Activated CD8-positive, alpha-beta T cell treated with anti-CD3 and anti-CD28 coated beads, Interleukin-2, amount 10 ng/mL, durations not matched to agents 7 days and 5 days (primary cell): Measurements from ENCODE around the gene GP5. TPM values are rescaled to one million over a fixed set of nuclear protein-coding genes. Genes with fewer than 3 reads are reported as not detected.

ENCODE experiments used
- ATAC-seq: fragments of 150-1000 bp; cut with Tn5 transposase; one replicate; pipeline ENCODE4 v1.10.0; 2021; ENCODE audit warnings: moderate library complexity
- CTCF ChIA-PET: fragments of 350-600 bp; sonication (Branson Sonifier 250); formaldehyde crosslinking; loops from one replicate; lab custom pipeline; 2021; ENCODE audit warnings: antibody characterized with exemption; lab: Charles Lee
- POLR2A ChIA-PET: fragments of 350-600 bp; sonication (Branson Sonifier 250); formaldehyde crosslinking; loops from one replicate; lab custom pipeline; 2021; ENCODE audit warnings: antibody characterized with exemption; lab: Charles Lee
- DNase-seq: peaks from one replicate; pipeline ENCODE4 v3.0.0-alpha.2; 2020
- H3K27ac Mint-ChIP-seq: one replicate; pipeline ENCODE4 v1.8.0; 2021; ENCODE audit warnings: mild to moderate bottlenecking, mixed read lengths
- H3K27me3 Mint-ChIP-seq: one replicate; pipeline ENCODE4 v1.8.0; 2021; ENCODE audit warnings: low read depth, mixed read lengths
- H3K36me3 Mint-ChIP-seq: one replicate; pipeline ENCODE4 v1.8.0; 2021; ENCODE audit warnings: low read depth, mixed read lengths
- H3K4me1 Mint-ChIP-seq: one replicate; pipeline ENCODE4 v1.8.0; 2021; ENCODE audit warnings: low read depth, mixed read lengths
- H3K4me3 Mint-ChIP-seq: one replicate; pipeline ENCODE4 v1.8.0; 2021; ENCODE audit warnings: mild to moderate bottlenecking, mixed read lengths
- H3K9me3 Mint-ChIP-seq: one replicate; pipeline ENCODE4 v1.8.0; 2022; ENCODE audit warnings: mixed read lengths; ENCODE audit not compliant: insufficient read depth
- total RNA-seq, 2 experiments: library from RNA; stranded (reverse); gene quantifications; one replicate each; pipeline ENCODE4 v1.2.3, GENCODE V29; 2021

Gene GP5
- total RNA-seq, 2 experiments from 2014 or later, result 1.3 to 1.4 TPM

- POLR2A ChIA-PET, result no interaction called here
- H3K4me1 Mint-ChIP-seq, result no peaks in the 10 kb centered on the region
- no peaks in the 10 kb centered on the region for H3K36me3 Mint-ChIP-seq
- ATAC-seq, result no peak
- CTCF ChIA-PET, result interaction anchor here (0.5 kb wide), 1 partner anchor 536 kb away, joined by 3 read pairs; no protein-coding TSS in a partner anchor
- no peaks in the 10 kb centered on the region for H3K9me3 Mint-ChIP-seq
- H3K4me3 Mint-ChIP-seq, result no peak overlapping the region
- H3K27ac Mint-ChIP-seq, result no peak overlapping the region
- DNase-seq, result no peak
- H3K27me3 Mint-ChIP-seq, result no peaks in the 10 kb centered on the region
Measured at GRCh38 chr3:194384569-194385001, 14.5 kb downstream of the GP5 start.

- Mint-ChIP-seq H3K9me3 (no peaks in the 10 kb centered on the region), H3K4me3 (no peak overlapping the region), H3K27me3 (no peaks in the 10 kb centered on the region), H3K27ac (no peak overlapping the region), H3K4me1 (no peaks in the 10 kb centered on the region), H3K36me3 (no peaks in the 10 kb centered on the region)
- CTCF ChIA-PET, result interaction anchor here (0.5 kb wide), 1 partner anchor 535 kb away, joined by 3 read pairs; no protein-coding TSS in a partner anchor
- POLR2A ChIA-PET, result no interaction called here
- no peak for DNase-seq
- ATAC-seq, result no peak
Measured at GRCh38 chr3:194384156-194384555, 14.9 kb downstream of the GP5 start.

- H3K4me3 Mint-ChIP-seq, result no peak overlapping the region
- ChIA-PET POLR2A (interaction anchor here (0.5 kb wide), 1 partner anchor 211 kb away, joined by 3 read pairs; no protein-coding TSS in a partner anchor), CTCF (interaction anchor here (1.2 kb wide), 1 partner anchor 40 kb away, joined by 3 read pairs; no protein-coding TSS in a partner anchor)
- no peaks in the 10 kb centered on the region for H3K4me1 Mint-ChIP-seq
- H3K36me3 Mint-ChIP-seq, result no peaks in the 10 kb centered on the region
- peaks cover 2% of the 10 kb centered on the region for H3K27me3 Mint-ChIP-seq
- H3K27ac Mint-ChIP-seq, result no peak overlapping the region
- ATAC-seq (no peak), DNase-seq (no peak)
- no peaks in the 10 kb centered on the region for H3K9me3 Mint-ChIP-seq
Measured at GRCh38 chr3:194383276-194383940, 15.7 kb downstream of the GP5 start.

- no peak overlapping the region for H3K4me3 Mint-ChIP-seq
- no peak for ATAC-seq
- DNase-seq, result no peak
- peaks cover 2% of the 10 kb centered on the region for H3K27me3 Mint-ChIP-seq
- H3K4me1 Mint-ChIP-seq, result no peaks in the 10 kb centered on the region
- H3K9me3 Mint-ChIP-seq, result no peaks in the 10 kb centered on the region
- H3K36me3 Mint-ChIP-seq, result no peaks in the 10 kb centered on the region
- CTCF ChIA-PET, result interaction anchor here (1.2 kb wide), 1 partner anchor 39 kb away, joined by 3 read pairs; no protein-coding TSS in a partner anchor
- POLR2A ChIA-PET, result interaction anchor here (0.5 kb wide), 1 partner anchor 212 kb away, joined by 3 read pairs; no protein-coding TSS in a partner anchor
- no peak overlapping the region for H3K27ac Mint-ChIP-seq
Measured at GRCh38 chr3:194382892-194383223, 16.2 kb downstream of the GP5 start.

GRCh38 chr3:194382196-194382891, 16.7 kb downstream of the GP5 start:
- peaks cover 2% of the 10 kb centered on the region for H3K27me3 Mint-ChIP-seq
- DNase-seq, result no peak
- H3K4me1 Mint-ChIP-seq, result no peaks in the 10 kb centered on the region
- ChIA-PET CTCF (interaction anchor here (1.2 kb wide), 1 partner anchor 39 kb away, joined by 3 read pairs; no protein-coding TSS in a partner anchor), POLR2A (interaction anchor here (0.5 kb wide), 1 partner anchor 212 kb away, joined by 3 read pairs; no protein-coding TSS in a partner anchor)
- H3K27ac Mint-ChIP-seq, result no peak overlapping the region
- ATAC-seq, result no peak
- no peaks in the 10 kb centered on the region for H3K36me3 Mint-ChIP-seq
- no peaks in the 10 kb centered on the region for H3K9me3 Mint-ChIP-seq
- H3K4me3 Mint-ChIP-seq, result no peak overlapping the region

GRCh38 chr3:194381460-194381875, 17.6 kb downstream of the GP5 start:
- Mint-ChIP-seq H3K27me3 (peaks cover 4% of the 10 kb centered on the region), H3K4me1 (no peaks in the 10 kb centered on the region), H3K27ac (no peak overlapping the region), H3K9me3 (no peaks in the 10 kb centered on the region), H3K36me3 (no peaks in the 10 kb centered on the region), H3K4me3 (no peak overlapping the region)
- no peak for ATAC-seq
- ChIA-PET CTCF (no interaction called here), POLR2A (no interaction called here)
- no peak for DNase-seq

GRCh38 chr3:194380326-194380725, 18.7 kb downstream of the GP5 start:
- DNase-seq, result no peak
- ChIA-PET POLR2A (no interaction called here), CTCF (interaction anchor here (1.2 kb wide), 1 partner anchor 36 kb away, joined by 3 read pairs; no protein-coding TSS in a partner anchor)
- no peaks in the 10 kb centered on the region for H3K4me1 Mint-ChIP-seq
- H3K27me3 Mint-ChIP-seq, result peaks cover 4% of the 10 kb centered on the region
- H3K4me3 Mint-ChIP-seq, result no peak overlapping the region
- ATAC-seq, result no peak
- H3K9me3 Mint-ChIP-seq, result no peaks in the 10 kb centered on the region
- no peaks in the 10 kb centered on the region for H3K36me3 Mint-ChIP-seq
- no peak overlapping the region for H3K27ac Mint-ChIP-seq

- ChIA-PET POLR2A (no interaction called here), CTCF (interaction anchor here (1.4 kb wide), 1 partner anchor 36 kb away, joined by 6 read pairs; no protein-coding TSS in a partner anchor)
- ATAC-seq, result no peak
- no peaks in the 10 kb centered on the region for H3K36me3 Mint-ChIP-seq
- no peak for DNase-seq
- H3K27ac Mint-ChIP-seq, result no peak overlapping the region
- H3K4me3 Mint-ChIP-seq, result no peak overlapping the region
- peaks cover 7% of the 10 kb centered on the region for H3K27me3 Mint-ChIP-seq
- no peaks in the 10 kb centered on the region for H3K4me1 Mint-ChIP-seq
- H3K9me3 Mint-ChIP-seq, result no peaks in the 10 kb centered on the region
Measured at GRCh38 chr3:194379651-194380050, 19.4 kb downstream of the GP5 start.

- ChIA-PET CTCF (interaction anchor here (1.4 kb wide), 1 partner anchor 35 kb away, joined by 6 read pairs; no protein-coding TSS in a partner anchor), POLR2A (no interaction called here)
- no peaks in the 10 kb centered on the region for H3K36me3 Mint-ChIP-seq
- DNase-seq (no peak), ATAC-seq (no peak)
- H3K27me3 Mint-ChIP-seq, result peaks cover 7% of the 10 kb centered on the region
- H3K9me3 Mint-ChIP-seq, result no peaks in the 10 kb centered on the region
- H3K4me1 Mint-ChIP-seq, result no peaks in the 10 kb centered on the region
- no peak overlapping the region for H3K27ac Mint-ChIP-seq
- H3K4me3 Mint-ChIP-seq, result no peak overlapping the region
Measured at GRCh38 chr3:194379231-194379630, 19.8 kb downstream of the GP5 start.

GRCh38 chr3:194377708-194378107, 21.4 kb downstream of the GP5 start:
- Mint-ChIP-seq H3K4me3 (no peak overlapping the region), H3K4me1 (no peaks in the 10 kb centered on the region), H3K27ac (no peak overlapping the region), H3K27me3 (peaks cover 7% of the 10 kb centered on the region), H3K9me3 (no peaks in the 10 kb centered on the region), H3K36me3 (no peaks in the 10 kb centered on the region)
- DNase-seq (no peak), ATAC-seq (no peak)
- CTCF ChIA-PET, result no interaction called here
- POLR2A ChIA-PET, result no interaction called here

GRCh38 chr3:194376241-194376560, 22.9 kb downstream of the GP5 start:
- no peak overlapping the region for H3K27ac Mint-ChIP-seq
- no peaks in the 10 kb centered on the region for H3K36me3 Mint-ChIP-seq
- POLR2A ChIA-PET, result no interaction called here
- H3K27me3 Mint-ChIP-seq, result peaks cover 7% of the 10 kb centered on the region
- ATAC-seq (no peak), DNase-seq (no peak)
- H3K9me3 Mint-ChIP-seq, result no peaks in the 10 kb centered on the region
- CTCF ChIA-PET, result no interaction called here
- H3K4me1 Mint-ChIP-seq, result no peaks in the 10 kb centered on the region
- H3K4me3 Mint-ChIP-seq, result no peak overlapping the region
